Lower leg skin (tissue), 3 donors: ENCODE measurements around the gene ZFYVE21.

ENCODE experiments used
- POLR2A ChIP-seq, 2 donors: fragments of 450-650 bp; IDR thresholded peaks; one replicate each; pipeline ENCODE4 v1.6.1; 2016 to 2017; ENCODE audit warnings: antibody characterized with exemption in 2 of 2, mild to moderate bottlenecking in 1 of 2, moderate library complexity in 1 of 2
- TF ChIP-seq, protein P1 (sequence below), 3 donors: fragments of 450-650 bp; IDR thresholded peaks; one replicate each; pipeline ENCODE4 v1.5.1; 2016; ENCODE audit warnings: antibody characterized with exemption in 3 of 3, mild to moderate bottlenecking in 3 of 3, moderate library complexity in 2 of 3

DNA sequence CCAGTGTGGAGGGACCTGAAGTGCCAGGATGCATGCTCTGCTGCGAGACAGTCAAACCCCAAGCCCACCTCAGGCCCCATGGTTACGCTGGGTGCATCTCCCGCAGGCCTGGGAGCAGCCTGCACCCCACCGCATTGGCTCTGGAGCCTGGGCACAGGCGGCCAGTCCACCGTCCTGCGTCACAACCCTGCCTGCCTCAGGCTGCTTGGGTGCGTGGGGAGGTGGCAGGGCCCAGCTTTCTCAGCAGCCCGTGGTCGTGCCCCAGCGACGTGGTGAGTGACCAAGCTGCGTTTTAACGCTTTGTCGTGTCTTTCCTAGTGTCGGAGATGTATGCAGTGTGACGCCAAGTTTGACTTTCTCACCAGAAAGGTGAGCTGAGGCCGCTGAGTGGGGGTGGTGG, 10.9 kb downstream of the ZFYVE21 start:
- TF ChIP-seq POLR2A (IDR thresholded peaks at IDR 0.05): no peak
- TF ChIP-seq, protein P1, sequence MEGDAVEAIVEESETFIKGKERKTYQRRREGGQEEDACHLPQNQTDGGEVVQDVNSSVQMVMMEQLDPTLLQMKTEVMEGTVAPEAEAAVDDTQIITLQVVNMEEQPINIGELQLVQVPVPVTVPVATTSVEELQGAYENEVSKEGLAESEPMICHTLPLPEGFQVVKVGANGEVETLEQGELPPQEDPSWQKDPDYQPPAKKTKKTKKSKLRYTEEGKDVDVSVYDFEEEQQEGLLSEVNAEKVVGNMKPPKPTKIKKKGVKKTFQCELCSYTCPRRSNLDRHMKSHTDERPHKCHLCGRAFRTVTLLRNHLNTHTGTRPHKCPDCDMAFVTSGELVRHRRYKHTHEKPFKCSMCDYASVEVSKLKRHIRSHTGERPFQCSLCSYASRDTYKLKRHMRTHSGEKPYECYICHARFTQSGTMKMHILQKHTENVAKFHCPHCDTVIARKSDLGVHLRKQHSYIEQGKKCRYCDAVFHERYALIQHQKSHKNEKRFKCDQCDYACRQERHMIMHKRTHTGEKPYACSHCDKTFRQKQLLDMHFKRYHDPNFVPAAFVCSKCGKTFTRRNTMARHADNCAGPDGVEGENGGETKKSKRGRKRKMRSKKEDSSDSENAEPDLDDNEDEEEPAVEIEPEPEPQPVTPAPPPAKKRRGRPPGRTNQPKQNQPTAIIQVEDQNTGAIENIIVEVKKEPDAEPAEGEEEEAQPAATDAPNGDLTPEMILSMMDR (IDR thresholded peaks at IDR 0.05): no peak
